ENCODE results near the gene CLTA.

- TF ChIP-seq MZF1 (tag by site-specific recombination; IDR thresholded peaks at IDR 0.05; ENCODE audit: borderline replicate concordance) (no peak), ZNF580 (tag by site-specific recombination; IDR thresholded peaks at IDR 0.05) (no peak)
Observed at GRCh38 chr9:36210722-36211121, 20.0 kb downstream of the CLTA start.
